HL-60 (cell line): Measurements from ENCODE around the gene NFIC.

Experiments
- DNase-seq, 2 experiments: peaks; one replicate each; pipeline ENCODE4 v3.0.0-alpha.2; 2010 to 2020; ENCODE audit warnings: low read depth in 1 of 2, low spot score in 1 of 2
- H3K27ac ChIP-seq: fragments of 250-450 bp; sonication (Bioruptor Pico); replicated peaks from 2 replicates; pipeline ENCODE4 v1.5.1; 2020; ENCODE audit warnings: mild to moderate bottlenecking, moderate library complexity
- H3K27me3 ChIP-seq: fragments of 250-450 bp; sonication (Bioruptor Pico); 2 replicates; pipeline ENCODE4 v1.5.1; 2021; ENCODE audit warnings: mild to moderate bottlenecking, moderate library complexity; ENCODE audit not compliant: insufficient read depth, poor library complexity, severe bottlenecking
- H3K4me3 ChIP-seq: replicated peaks from 2 replicates; pipeline ENCODE4 v1.5.1; 2011; ENCODE audit warnings: mild to moderate bottlenecking, control low read depth, low read length; ENCODE audit not compliant: insufficient read depth
- GABPA ChIP-seq: IDR thresholded peaks from 2 replicates; pipeline ENCODE4 v1.6.1; 2012; ENCODE audit warnings: low read depth
- POLR2AphosphoS5 ChIP-seq: IDR thresholded peaks from 2 replicates; pipeline ENCODE4 v1.6.1; 2012; ENCODE audit warnings: low read depth
- SPI1 ChIP-seq: IDR thresholded peaks from 2 replicates; pipeline ENCODE4 v1.6.1; 2012; ENCODE audit warnings: low read depth, mild to moderate bottlenecking, borderline replicate concordance
- TF ChIP-seq, protein P1 (sequence below): IDR thresholded peaks from one replicate; pipeline ENCODE4 v1.5.1; 2011; ENCODE audit warnings: low read length, control low read depth, inconsistent platforms; ENCODE audit not compliant: insufficient read depth
- TF ChIP-seq, protein P2 (sequence below): IDR thresholded peaks from 2 replicates; pipeline ENCODE4 v1.6.1; 2012; ENCODE audit warnings: low read depth; ENCODE audit not compliant: insufficient replicate concordance

NFIC gene

GRCh38 chr19:3392480-3392879 lies 26.1 kb downstream of the NFIC start:
- no peak overlapping the region for H3K27ac ChIP-seq

GRCh38 chr19:3396881-3397265 lies 30.5 kb downstream of the NFIC start:
- TF ChIP-seq, protein P1, sequence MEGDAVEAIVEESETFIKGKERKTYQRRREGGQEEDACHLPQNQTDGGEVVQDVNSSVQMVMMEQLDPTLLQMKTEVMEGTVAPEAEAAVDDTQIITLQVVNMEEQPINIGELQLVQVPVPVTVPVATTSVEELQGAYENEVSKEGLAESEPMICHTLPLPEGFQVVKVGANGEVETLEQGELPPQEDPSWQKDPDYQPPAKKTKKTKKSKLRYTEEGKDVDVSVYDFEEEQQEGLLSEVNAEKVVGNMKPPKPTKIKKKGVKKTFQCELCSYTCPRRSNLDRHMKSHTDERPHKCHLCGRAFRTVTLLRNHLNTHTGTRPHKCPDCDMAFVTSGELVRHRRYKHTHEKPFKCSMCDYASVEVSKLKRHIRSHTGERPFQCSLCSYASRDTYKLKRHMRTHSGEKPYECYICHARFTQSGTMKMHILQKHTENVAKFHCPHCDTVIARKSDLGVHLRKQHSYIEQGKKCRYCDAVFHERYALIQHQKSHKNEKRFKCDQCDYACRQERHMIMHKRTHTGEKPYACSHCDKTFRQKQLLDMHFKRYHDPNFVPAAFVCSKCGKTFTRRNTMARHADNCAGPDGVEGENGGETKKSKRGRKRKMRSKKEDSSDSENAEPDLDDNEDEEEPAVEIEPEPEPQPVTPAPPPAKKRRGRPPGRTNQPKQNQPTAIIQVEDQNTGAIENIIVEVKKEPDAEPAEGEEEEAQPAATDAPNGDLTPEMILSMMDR, result no peak
- no peak for TF ChIP-seq GABPA
- TF ChIP-seq, protein P2, sequence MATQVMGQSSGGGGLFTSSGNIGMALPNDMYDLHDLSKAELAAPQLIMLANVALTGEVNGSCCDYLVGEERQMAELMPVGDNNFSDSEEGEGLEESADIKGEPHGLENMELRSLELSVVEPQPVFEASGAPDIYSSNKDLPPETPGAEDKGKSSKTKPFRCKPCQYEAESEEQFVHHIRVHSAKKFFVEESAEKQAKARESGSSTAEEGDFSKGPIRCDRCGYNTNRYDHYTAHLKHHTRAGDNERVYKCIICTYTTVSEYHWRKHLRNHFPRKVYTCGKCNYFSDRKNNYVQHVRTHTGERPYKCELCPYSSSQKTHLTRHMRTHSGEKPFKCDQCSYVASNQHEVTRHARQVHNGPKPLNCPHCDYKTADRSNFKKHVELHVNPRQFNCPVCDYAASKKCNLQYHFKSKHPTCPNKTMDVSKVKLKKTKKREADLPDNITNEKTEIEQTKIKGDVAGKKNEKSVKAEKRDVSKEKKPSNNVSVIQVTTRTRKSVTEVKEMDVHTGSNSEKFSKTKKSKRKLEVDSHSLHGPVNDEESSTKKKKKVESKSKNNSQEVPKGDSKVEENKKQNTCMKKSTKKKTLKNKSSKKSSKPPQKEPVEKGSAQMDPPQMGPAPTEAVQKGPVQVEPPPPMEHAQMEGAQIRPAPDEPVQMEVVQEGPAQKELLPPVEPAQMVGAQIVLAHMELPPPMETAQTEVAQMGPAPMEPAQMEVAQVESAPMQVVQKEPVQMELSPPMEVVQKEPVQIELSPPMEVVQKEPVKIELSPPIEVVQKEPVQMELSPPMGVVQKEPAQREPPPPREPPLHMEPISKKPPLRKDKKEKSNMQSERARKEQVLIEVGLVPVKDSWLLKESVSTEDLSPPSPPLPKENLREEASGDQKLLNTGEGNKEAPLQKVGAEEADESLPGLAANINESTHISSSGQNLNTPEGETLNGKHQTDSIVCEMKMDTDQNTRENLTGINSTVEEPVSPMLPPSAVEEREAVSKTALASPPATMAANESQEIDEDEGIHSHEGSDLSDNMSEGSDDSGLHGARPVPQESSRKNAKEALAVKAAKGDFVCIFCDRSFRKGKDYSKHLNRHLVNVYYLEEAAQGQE, result no peak
- TF ChIP-seq SPI1, result no peak
- no peak for TF ChIP-seq POLR2AphosphoS5
- no peak overlapping the region for H3K4me3 ChIP-seq
- no peak for DNase-seq
- H3K27me3 ChIP-seq, result no peaks in the 10 kb centered on the region
- no peak overlapping the region for H3K27ac ChIP-seq

More at GRCh38 chr19:3392480-3392879, 26.1 kb downstream of the NFIC start:
- Histone ChIP-seq H3K4me3 (no peak overlapping the region), H3K27me3 (no peaks in the 10 kb centered on the region)
- no peak for DNase-seq
- TF ChIP-seq, protein P1, result no peak
- TF ChIP-seq SPI1 (no peak), POLR2AphosphoS5 (no peak), GABPA (no peak)
- TF ChIP-seq, protein P2, result no peak

- TF ChIP-seq SPI1 (no peak), POLR2AphosphoS5 (no peak), GABPA (no peak)
- TF ChIP-seq, protein P2, result no peak
- TF ChIP-seq, protein P1, result no peak
- no peak overlapping the region for H3K4me3 ChIP-seq
- H3K27me3 ChIP-seq, result no peaks in the 10 kb centered on the region
- no peak for DNase-seq
- no peak overlapping the region for H3K27ac ChIP-seq
These were observed 31.1 kb downstream of the NFIC start for GRCh38 chr19:3397266-3398022.
